Stimulated activated CD4-positive, alpha-beta T cell treated with anti-CD3 and anti-CD28 coated beads, Interleukin-15, amount 100 ng/mL, for 48 hours (primary cell): ENCODE data around the gene KIF5A.
A peak's percentile ranks its signal among the peaks of the same experiment; 100 is the strongest.

Experiments
- DNase-seq, 2 donors: peaks; one replicate each; pipeline ENCODE4 v3.0.0-alpha.2; 2020; ENCODE audit warnings: low read depth in 2 of 2

KIF5A gene

DNA sequence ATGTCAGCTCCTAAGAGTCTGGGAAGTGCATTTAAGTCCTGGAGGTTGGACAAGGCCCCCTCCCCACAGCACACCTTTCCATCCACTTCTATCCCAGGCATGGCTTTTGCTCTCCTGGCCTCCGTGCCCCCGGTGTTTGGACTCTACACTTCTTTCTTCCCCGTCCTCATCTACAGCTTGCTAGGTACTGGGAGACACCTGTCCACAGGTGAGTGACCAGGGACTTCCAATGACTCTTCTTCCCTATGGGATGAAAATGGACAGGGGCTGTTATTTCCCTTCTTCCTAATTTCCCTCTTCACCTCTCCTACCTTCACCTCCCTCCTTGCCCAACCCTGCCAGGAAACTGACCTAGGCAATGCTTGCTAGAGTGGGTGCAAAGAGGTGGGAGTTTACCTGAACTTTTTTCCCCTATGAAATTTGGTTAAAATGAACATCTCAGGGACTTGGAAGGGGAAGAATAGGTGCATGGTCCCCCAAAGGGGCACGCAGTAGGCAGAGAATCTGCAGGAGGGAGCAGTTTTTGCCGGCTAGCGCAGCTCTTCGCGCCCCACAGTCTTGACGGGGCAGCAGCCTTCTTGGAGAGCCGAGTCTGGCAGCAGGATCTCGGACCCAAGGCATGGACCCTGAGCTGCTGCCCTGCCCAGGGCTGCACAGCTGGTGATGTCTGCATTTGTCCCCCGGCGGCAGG, 70.5 kb downstream of the KIF5A start:
- DNase-seq = no peak

DNA sequence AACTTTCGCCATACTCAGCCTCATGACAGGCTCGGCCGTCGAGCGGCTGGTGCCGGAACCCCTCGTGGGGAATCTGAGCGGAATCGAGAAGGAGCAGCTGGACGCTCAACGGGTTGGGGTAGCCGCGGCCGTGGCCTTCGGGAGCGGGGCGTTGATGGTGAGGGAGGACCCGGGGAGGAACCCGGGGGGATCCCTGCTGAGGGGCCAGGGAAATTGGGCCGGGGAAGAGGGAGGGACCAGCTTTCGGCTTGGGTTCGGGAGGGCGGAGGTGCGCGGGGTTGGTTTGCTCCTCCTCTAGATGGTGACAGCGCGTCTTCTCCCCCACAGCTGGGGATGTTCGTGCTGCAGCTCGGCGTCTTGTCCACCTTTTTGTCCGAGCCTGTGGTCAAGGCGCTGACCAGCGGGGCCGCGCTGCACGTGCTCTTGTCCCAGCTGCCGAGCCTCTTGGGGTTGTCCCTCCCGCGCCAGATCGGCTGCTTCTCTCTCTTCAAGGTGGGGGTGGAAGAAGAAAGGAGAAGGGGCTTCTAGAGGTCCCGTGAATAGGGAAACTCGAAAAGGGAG, 71.2 kb downstream of the KIF5A start:
- no peak for DNase-seq

DNA sequence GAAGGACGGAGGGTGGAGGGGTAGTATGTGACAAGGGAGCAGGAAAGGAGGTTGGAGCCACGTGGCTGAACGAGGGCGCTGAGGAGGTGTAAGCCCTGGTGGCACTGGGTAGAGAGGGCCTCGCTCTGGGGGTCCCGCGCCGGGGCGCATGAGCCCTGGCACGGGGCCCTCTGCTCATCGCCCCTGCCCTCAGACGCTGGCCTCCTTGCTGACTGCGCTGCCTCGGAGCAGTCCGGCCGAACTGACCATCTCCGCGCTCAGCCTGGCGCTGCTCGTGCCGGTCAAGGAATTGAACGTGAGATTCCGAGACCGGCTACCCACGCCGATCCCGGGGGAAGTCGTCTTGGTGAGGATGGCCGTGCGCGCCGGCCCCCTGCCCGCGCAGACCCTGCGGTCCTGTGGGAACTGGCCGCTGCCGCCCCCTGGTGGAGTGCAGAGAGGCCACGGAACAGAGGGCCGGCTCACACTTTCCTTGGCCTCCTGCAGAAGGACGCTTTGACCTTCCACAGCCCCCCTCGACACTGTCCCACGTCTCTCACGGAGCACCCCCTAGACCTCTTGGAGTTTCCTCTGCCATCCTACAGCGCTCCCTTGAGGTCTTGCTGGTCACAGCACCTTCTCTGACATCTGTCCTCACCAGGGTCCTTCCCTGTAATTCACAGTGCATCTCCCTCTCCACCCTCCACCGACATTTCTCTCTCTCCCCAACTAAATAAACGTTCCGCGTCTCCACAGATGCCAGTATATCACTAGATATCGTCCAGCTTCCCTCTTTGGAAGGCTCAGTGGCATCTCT, 71.9 kb downstream of the KIF5A start:
- DNase-seq = peak in 1 of 2 donors; percentile 44

DNA sequence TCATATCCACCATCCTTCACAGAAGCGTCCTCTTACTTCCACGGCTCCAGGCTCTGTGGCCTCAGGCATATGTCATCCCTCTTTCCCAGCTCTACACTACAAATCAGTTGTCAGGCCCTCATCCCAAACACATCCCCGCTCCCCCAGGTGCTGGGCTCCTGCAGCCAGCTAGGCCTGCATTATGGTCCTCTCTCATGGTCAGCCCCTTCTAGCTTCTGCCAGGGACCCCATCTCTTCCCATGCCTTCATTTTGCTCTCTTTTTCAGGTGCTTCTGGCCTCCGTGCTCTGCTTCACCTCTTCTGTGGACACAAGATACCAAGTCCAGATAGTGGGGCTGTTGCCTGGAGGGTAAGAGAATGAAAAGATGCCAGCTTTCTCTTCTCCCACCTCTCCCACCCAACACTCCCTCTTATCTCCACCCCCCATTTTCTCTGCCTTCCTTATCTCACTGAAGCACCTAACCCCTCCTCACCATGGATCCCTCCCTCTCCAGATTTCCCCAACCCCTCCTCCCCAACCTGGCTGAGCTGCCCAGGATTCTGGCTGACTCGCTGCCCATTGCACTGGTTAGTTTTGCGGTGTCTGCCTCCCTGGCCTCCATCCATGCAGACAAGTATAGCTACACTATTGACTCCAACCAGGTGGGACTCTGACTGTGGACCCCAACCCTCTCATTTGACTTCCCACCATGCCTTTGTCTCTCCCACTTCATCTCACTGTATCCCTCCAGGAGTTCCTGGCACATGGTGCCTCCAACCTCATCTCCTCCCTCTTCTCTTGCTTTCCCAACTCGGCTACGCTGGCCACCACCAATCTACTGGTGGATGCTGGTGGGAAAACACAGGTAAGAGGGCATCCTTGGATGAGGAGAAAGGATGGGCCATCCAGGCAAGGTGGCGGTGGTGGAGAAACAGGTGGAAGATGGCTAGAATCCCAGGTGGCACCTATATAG, 72.7 kb downstream of the KIF5A start:
- no peak for DNase-seq

DNA sequence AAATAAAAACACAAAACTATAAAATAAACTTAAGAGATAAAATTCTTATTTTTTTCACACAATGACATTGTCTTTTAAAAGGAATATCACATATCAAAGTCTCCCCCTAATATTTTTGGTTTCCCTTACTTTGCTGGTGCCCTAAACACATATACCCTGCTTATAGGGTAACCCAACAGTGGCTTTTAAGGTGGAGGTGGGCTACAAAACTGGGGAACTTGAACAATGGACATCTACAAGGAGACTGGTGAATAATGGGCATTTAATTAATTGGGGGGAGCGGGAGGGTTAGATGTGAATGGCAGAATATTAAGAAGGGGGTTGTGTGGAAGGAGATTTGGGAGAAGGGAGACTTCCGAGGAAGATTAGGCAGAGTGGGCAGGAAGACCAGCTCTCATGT, 73.5 kb downstream of the KIF5A start:
- DNase-seq = no peak

DNA sequence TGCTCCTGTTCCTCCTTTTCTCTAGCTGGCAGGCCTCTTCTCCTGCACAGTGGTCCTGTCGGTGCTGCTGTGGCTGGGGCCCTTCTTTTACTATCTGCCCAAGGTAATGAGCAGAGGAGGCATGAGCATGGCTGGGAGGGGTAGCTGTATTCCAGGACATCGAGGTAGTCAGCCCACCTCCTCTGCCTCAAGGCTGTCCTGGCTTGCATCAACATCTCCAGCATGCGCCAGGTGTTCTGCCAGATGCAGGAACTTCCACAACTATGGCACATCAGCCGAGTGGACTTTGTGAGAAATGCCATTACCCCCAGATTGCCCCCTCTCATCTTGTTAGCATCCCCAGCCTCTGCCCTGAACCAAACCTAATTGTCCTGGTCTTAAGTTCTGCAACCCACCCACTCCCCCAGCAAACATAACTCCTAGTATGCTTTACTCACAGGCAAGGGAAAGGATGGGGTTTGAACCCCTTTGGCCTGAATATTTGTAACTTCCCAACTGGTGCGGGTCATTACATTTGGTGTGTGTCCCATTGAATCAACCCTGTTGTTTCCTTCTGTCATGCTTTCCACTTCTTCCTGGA, 74.1 kb downstream of the KIF5A start:
- DNase-seq = no peak

DNA sequence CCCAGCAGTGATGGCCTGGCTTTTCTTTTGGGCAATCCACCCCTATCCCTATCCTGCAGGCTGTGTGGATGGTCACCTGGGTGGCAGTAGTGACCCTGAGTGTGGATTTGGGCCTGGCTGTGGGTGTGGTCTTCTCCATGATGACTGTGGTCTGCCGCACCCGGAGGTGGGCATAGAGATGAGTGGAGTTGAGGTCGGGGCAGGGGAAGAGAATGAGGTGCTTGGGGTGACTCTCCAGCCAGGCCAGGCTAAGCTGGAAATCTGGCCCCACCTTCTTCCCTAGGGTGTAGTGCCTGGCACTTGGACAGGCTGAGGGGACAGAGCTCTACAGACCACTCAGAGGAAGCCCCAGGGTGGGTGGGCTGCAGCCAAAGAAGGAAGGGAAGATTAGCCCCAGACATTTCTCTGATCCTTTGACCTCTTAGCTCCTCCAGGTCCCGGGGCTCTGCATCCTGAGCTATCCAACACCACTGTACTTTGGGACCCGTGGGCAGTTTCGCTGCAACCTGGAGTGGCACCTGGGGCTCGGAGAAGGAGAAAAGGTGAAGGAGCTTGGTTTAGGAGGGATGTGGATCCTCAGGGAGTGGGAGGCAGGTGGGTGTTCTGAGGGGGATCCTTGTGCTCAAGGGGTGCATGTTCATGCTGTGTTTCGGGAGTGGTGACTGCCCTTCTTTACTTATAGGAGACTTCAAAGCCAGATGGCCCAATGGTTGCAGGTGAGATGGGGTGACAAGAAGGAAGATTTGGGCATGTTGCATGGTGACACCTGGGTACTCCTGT, 74.8 kb downstream of the KIF5A start:
- DNase-seq = no peak

DNA sequence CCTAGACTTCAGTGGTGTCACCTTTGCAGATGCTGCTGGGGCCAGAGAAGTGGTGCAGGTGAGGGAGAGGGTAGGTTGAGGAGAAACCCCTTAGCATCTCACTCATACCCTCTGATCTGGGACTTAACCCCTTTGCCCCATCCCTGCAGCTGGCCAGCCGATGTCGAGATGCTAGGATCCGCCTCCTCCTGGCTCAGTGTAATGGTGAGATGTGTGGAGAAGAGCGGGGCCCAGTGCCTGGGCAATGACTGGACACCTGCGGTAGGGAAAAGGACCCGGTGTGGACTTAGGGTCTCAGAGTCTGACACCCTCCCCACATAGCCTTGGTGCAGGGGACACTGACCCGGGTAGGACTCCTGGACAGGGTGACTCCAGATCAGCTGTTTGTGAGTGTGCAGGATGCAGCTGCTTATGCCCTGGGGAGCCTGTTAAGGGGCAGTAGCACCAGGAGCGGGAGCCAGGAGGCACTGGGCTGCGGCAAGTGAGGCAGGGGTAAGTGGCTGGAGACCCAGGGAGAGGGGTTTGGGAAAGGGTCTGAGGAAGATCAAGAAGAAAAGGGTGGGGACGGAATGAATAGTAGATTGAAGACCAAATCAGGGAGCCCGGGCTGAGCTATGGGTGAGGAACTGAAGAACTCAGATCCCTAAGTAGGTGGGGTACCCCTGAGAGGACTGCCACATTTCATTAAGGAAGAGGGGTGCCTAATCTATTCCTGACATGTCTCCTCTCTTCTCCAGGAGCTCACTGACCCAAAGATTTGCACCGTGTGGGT, 75.6 kb downstream of the KIF5A start:
- no peak for DNase-seq

DNA sequence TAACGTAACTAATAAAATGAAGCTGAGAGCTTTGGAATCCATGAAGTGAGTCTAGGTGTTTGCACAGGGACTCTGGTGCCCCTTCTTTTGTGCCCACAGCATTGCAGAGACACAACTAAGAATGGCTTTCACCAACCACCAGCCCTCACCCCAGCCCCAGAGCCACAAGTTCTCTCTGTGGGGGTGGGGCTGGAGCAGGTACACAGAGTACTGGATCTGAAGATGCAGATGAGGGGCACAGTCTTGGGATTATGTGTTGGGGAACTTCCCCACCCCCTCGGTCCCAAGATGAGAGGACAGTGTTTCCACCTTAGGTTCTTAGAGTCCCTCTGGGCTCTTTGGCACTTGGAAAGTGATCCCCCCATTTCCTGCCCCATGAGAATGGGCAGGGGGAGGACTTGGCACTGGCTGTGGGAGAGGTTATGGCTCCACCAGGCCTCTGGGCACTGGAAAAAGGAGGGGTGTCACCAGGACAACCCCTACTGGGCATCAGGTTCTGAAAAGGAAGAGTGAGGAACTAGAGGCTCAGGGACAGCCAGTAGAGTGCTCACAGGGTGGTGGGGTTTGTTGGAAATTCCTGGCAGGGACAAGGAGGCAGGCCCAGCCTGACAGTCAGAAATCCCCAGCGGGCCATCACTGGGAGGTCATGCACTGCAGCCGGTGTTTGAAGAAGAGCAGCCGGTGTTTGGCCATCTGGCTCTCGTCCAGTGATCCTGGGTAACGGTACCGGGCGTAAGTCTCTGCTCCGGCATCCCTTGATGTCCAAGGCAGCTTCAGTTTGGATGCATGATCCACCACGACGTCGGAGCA, 76.5 kb downstream of the KIF5A start:
- no peak for DNase-seq

DNA sequence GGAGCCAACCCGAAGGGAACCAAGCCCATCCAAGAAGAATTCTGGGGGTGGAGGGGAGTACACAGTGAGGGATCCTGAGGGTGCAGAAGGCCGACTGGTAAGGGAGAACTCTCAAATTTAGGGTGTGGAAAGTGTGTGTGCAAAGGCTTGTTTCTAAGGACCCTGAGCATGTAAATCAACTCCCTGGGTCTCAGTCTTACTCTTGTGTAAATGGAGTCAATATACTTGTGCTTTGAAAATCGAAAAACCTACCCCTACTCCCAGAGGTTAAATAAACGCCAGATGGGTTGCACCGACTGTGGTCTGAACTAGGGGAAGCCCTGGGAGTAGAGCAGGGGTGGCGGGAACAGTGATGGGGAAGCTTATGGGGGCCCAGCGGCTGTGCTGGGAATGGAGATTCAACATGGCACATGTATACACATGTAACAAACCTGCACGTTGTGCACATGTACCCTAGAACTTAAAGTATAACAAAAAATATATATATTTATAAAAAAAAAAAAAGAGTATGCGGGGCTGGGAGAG, 77.1 kb downstream of the KIF5A start:
- DNase-seq = no peak

DNA sequence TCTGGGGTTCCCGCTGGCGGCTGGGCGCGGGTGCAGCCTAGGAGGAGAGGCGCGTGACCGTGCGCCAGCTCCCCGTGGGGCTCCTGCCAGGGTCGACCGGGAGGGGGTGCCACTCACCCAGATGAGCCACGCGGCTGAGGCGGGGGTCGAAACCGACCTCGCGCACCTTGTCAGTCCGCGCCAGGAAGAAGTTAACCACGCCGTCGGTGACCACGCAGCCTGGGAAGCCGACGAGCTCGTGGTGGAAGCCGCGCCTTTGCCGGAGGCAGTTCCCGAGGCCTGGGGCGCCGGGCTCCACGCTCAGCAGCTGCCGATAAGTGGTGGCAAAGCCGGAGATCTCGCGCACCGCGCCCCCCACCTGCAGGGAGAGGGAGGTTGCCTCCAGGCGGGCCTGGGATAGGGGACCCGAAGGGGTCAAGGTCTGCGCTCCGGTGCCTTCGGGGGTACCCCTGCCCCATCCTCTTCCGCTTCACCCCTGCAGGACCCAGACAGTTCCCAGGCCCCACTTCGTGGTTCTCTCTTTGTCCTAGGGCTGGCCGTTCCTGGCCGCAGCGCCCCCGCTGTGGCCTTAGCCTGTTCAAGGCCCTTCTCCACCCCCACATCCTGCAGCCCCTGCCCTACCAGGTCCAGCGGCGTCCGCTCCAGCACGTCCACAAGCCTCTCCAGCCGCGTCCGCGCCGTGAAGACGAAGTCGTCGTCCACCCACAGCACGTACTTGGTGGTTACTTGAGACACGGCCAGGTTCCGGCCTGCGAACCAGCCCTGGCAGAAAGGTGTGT, 77.8 kb downstream of the KIF5A start:
- DNase-seq = no peak

DNA sequence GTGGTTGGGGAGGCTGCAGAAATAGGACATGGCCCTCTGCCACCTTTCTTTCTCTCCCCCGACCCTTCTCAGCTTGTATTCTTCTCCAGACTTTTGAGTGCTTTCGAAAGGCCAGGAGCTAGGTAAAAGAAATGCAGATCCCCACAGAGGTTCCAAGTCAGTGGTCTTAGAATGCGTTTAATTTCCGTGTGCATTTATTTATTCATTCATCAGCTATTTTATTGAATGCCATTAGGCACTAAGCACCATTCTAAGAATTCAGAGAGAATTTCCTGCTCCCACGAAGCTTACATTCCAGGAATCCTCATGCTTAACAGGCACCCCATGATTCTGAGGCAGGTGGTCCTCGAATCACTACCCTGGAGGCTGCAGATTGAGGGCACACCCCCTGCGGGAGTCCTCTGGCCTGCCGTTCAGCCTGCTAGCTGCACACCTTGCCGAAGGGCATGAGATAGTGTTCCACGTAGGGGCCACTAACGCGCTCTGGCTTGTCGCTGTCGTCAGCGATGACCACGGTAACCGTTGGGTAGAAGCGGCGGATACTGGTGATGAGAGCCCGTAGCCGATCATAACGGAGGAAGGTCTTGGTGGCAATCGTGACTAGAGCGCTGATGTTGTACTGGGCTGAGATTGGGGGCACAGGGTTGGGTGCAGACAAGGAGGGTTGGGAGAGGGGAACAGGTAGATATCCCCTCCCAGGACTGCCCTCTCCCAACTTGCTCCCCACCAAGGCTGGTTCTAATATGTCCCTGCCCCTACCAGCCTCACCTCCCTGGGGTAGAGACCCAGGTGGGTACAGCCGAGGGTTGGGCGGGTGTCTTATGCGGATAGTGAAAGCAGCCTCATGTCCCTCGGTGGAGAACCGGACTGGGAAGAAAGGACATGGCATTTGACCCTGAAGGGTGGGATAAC, 78.7 kb downstream of the KIF5A start:
- no peak for DNase-seq

DNA sequence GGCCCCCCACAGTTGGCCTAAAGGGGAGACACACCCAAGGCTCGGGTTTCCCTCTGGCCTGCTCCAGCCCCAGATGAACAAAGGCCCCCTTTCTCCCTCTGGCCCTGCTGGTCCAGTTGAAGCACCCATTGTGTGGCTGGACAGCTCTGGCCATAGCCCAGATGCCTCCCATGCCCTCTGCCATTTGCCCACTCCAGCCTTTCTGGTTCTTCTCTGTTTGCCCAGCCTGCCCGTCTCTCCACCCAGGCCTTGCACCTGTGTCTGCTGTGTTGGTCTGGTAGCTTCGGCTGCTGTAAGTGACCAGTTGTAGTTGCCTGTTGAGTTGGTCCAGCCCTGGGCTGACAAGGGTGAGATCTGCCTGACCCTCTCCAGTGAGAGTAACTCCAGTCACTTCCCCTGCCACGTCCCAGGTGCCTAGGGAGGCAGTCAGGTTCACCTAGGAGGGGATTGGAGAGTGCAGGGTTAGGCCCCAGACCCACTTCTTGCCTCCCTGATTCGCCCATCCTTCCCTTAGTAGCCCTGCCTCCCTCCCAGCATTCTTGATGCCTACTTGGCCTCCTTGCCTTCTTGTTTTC, 80.1 kb downstream of the KIF5A start:
- no peak for DNase-seq

DNA sequence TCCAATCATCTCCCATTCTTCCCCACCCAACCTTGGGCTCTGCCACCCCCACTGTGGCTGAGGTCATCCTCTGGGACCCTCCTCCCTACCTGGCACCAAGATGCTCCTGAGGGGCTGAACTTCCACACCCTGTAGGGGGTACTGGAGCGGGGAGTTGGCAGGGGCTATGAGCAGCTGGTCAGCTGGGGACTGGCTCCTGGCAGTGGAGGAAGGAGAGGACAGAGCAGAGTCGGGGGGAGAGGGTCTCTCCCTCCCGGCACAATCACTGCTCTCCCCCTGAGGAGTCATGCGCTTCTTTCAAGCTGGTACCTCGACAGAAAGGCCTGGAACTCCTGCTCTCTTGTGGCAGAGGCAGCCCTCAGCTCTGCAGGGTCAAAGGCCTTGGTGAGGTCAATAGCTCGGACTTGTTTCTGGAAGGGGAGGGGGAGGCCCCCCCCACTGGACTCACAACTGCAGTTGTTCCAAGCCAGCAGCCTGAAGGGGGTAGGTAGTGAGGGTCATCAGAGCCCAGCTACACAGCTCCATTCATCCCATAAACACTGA, 81.1 kb downstream of the KIF5A start:
- DNase-seq = no peak

DNA sequence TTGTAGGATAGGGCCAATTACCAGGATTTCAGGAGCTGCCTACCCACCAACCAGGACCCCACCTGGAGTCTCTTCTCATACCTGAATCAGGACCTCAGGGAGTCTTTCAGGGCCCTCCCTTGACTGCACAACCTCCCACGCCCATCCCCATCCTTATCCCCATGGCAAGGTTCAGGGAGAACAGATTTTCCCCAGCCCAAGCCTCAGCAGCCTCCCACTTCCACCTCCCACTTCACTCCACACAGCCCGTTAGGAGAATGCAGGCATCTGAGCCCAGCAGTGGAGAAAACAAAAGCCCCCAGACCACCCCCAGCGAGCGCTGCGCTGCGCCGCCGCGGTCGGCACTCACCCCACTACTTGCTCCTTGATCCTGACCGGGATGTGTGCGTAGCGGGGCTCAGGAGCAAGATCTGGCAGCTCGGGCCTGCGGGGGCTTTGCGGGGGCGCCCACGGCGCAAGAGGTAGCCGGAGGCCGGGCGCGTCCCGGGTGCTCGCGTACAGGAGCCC, 81.8 kb downstream of the KIF5A start:
- DNase-seq = no peak
